Measurements from ENCODE around the gene MYRIP.

MYRIP gene

GRCh38 chr3:40292637-40293349 is 483.4 kb downstream of the MYRIP start:
- DNase-seq (ENCODE audit: low spot score) = no peak

- no peak for DNase-seq (ENCODE audit: low spot score)
Observed at GRCh38 chr3:40294434-40294833, 485.0 kb downstream of the MYRIP start.

- DNase-seq (ENCODE audit: low spot score) = no peak
Observed at GRCh38 chr3:40298075-40298474, 488.7 kb downstream of the MYRIP start.

DNA sequence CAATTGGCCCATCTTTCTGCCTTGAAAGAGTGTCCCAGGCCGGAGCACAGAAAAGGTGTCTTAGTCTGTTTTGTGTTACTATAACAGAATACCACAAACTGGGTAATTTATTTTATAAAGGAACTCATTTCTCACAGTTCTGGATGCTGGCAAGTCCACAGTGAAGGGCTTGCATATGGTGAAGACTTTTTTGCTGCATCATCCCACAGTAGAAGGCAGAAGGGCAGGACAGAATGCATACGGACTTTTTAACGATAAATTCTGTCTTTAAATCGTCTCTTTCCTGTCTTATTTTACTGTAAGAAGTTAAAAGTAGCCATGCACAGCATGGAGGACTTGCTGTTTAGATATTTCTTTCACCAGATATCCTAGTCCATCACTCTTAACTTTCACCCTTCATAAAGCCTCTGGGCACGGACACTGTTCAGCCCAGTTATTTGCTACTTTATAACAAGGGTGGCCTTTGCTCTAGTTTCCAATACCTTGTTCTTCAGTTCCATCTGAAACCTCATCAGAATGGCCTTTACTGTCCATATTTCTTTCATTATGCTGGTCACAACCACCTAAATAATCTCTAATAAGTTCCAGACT is 489.8 kb downstream of the MYRIP start:
- DNase-seq (ENCODE audit: low spot score) = no peak

GRCh38 chr3:40299721-40300335 is 490.4 kb downstream of the MYRIP start:
- DNase-seq (ENCODE audit: low spot score) = no peak

DNA sequence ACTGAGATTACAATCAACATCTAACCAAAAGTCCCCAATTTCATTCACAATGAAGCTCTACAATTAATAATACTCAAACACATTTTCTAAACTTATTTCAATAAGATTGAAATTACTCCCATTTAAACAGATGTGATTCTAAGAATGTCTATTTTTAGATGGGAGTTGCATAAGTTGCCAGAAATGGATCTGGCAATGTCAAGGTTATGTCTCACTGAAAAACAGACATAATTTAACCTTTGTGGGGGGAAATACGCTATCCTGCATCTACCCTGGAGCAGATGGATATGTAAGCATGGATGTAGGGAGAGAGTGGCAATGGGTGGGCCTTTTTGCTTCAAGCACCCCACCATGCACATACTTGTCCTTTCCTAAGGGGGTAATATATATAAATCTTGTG is 493.4 kb downstream of the MYRIP start:
- DNase-seq (ENCODE audit: low spot score) = no peak

DNA sequence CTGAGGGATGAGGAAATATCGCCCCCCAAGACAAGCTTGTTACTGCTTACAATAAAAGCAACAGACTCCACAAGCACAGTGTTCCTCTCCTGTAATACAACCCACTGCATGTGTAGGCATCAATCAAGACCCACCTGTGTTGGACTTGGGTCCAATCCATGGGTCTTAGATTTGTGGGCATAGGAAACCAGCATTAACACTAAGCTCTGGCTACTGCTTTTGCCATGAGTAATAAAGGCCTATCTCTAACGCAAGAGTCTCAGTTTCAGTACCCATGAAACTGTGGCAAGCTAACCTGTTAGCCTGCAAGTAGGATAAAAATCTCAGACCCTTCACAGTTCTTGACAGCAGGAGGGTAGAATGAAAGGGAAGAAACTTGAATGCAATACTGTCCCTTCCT is 494.9 kb downstream of the MYRIP start:
- no peak for DNase-seq (ENCODE audit: low spot score)

GRCh38 chr3:40306336-40306735 is 496.9 kb downstream of the MYRIP start:
- DNase-seq (ENCODE audit: low spot score) = no peak

DNA sequence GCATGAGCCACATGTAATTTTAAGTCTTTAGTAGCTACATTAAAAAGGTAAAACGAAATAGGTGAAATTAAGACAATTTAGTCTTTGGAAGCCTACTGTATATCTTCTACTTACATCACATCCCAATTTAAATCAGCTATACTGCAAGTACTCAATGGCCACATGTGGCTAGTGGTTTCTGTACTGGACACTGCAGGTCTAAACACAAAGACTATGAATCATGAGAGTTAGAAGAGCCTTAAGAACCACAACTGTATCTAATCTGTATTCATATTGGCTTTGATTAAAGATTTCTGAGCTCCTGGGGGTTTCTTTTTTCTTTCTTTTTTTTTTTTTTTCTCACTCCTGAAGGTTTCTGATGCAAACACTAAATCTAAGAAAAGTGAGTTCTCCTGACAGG is 497.8 kb downstream of the MYRIP start:
- no peak for DNase-seq (ENCODE audit: low spot score)

GRCh38 chr3:40308725-40309417 is 499.5 kb downstream of the MYRIP start:
- DNase-seq (ENCODE audit: low spot score) = peak; percentile 14

GRCh38 chr3:40309418-40309924 is 500.1 kb downstream of the MYRIP start, which contains the start of gene EIF1B:
EIF1B (plus strand) TSS chr3:40309707; CDS start chr3:40309942, 235 bp downstream.
- DNase-seq (ENCODE audit: low spot score) = peak; percentile 95

Measured in germinal center (tissue), 1 donor.